Bronchial epithelial cell (primary cell): ENCODE results near the gene ELN. TPM values are rescaled to one million over a fixed set of nuclear protein-coding genes. Genes with fewer than 3 reads are reported as not detected.
A peak's percentile ranks its signal among the peaks of the same experiment; 100 is the strongest.

Experiments
- DNase-seq: peaks from one replicate; pipeline ENCODE4 v3.0.0-alpha.2; 2010; ENCODE audit warnings: low read depth
- FAIRE-seq: peaks from 2 replicates; lab custom pipeline; 2011; peaks lifted over from hg19 to GRCh38; lab: Jason Lieb, UNC
- H3K27me3 ChIP-seq: 2 replicates; pipeline ENCODE4 v1.5.1; 2011; ENCODE audit warnings: low read length; ENCODE audit not compliant: control insufficient read depth, insufficient read depth
- H3K36me3 ChIP-seq: 2 replicates; pipeline ENCODE4 v1.5.1; 2011; ENCODE audit warnings: low read length; ENCODE audit not compliant: control insufficient read depth, insufficient read depth
- H3K4me3 ChIP-seq: 2 replicates; pipeline ENCODE4 v1.5.1; 2011; ENCODE audit warnings: mild to moderate bottlenecking, low read depth, low read length, control low read depth
- total RNA-seq: library from RNA; depleted of rRNA; stranded (reverse); fragments of >200 nt; gene quantifications from 2 replicates; pipeline ENCODE4 v1.2.1, GENCODE V29; 2014
- TF ChIP-seq, protein P1 (sequence below): IDR thresholded peaks from 2 replicates; pipeline ENCODE4 v1.5.1; 2011; ENCODE audit warnings: mild to moderate bottlenecking, moderate library complexity, low read length, control low read depth, inconsistent platforms; ENCODE audit not compliant: insufficient read depth, severe bottlenecking

Gene ELN
- total RNA-seq, 1 donor from 2014 or later = under 0.01 TPM

GRCh38 chr7:74083117-74083876 is 55.3 kb downstream of the ELN start, which contains the start of gene LIMK1:
TSS of gene LIMK1 (plus strand) at chr7:74083804. CDS start at chr7:74083991, 187 bp downstream.
- FAIRE-seq (no peak), DNase-seq (peak; percentile 48)
- Histone ChIP-seq H3K27me3 (no peaks in the 10 kb centered on the region), H3K4me3 (peak within 1 kb of the TSS; percentile 68), H3K36me3 (peaks cover 5% of the 10 kb centered on the region)
- TF ChIP-seq, protein P1, sequence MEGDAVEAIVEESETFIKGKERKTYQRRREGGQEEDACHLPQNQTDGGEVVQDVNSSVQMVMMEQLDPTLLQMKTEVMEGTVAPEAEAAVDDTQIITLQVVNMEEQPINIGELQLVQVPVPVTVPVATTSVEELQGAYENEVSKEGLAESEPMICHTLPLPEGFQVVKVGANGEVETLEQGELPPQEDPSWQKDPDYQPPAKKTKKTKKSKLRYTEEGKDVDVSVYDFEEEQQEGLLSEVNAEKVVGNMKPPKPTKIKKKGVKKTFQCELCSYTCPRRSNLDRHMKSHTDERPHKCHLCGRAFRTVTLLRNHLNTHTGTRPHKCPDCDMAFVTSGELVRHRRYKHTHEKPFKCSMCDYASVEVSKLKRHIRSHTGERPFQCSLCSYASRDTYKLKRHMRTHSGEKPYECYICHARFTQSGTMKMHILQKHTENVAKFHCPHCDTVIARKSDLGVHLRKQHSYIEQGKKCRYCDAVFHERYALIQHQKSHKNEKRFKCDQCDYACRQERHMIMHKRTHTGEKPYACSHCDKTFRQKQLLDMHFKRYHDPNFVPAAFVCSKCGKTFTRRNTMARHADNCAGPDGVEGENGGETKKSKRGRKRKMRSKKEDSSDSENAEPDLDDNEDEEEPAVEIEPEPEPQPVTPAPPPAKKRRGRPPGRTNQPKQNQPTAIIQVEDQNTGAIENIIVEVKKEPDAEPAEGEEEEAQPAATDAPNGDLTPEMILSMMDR = no peak

- H3K4me3 ChIP-seq = peak overlapping the region; percentile 68
- H3K36me3 ChIP-seq = peaks cover 5% of the 10 kb centered on the region
- peak; percentile 30 for DNase-seq
- no peak for FAIRE-seq
- TF ChIP-seq, protein P1 = no peak
- H3K27me3 ChIP-seq = no peaks in the 10 kb centered on the region
These were observed 56.2 kb downstream of the ELN start for GRCh38 chr7:74083928-74084721.

- TF ChIP-seq, protein P1 = no peak
- H3K27me3 ChIP-seq = no peaks in the 10 kb centered on the region
- peaks cover 5% of the 10 kb centered on the region for H3K36me3 ChIP-seq
- FAIRE-seq (no peak), DNase-seq (no peak)
- H3K4me3 ChIP-seq = peak overlapping the region; percentile 68
These were observed 57.0 kb downstream of the ELN start for GRCh38 chr7:74084722-74085578.

- no peak for DNase-seq
- TF ChIP-seq, protein P1 = no peak
- peaks cover 6% of the 10 kb centered on the region for H3K36me3 ChIP-seq
- no peaks in the 10 kb centered on the region for H3K27me3 ChIP-seq
- no peak for FAIRE-seq
- no peak overlapping the region for H3K4me3 ChIP-seq
These were observed 59.9 kb downstream of the ELN start for GRCh38 chr7:74087791-74088453.

DNA sequence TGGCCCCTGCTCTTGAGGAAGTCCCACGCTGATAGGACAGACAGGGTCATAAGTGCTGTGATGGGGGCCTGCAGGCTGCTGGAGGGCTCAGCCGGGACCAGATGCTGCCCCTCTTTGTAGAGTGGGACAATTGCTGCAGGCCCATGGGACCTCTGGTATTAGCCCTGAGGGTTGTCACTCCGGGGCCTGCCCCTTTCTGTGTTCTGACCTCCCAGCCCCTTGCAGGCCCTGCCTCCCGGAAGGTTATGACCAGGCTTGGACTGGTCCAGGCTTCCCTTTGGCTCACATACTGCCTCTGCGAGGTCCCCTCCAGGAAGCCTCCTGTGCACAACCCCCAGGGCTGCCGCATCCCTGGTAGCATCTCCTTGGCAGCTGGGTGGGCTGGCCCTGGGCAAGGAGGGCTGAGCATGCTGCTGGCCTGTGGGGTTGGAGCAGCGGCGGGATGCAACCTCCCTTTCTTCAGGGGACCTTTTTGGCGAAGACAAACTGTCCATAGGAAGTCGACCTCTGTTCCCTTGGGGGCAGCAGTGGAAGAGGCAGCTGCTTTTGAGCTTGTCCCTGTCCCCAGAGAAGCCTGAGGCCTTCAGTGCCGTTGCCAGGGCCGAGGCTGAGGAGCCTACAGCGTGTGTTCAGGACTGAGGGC is 64.5 kb downstream of the ELN start:
- Histone ChIP-seq H3K36me3 (peaks cover 8% of the 10 kb centered on the region), H3K27me3 (no peaks in the 10 kb centered on the region), H3K4me3 (no peak overlapping the region)
- no peak for DNase-seq
- TF ChIP-seq, protein P1 = no peak
- FAIRE-seq = no peak
